ENCODE results near the gene SIGLECL1. TPM values are rescaled to one million over a fixed set of nuclear protein-coding genes. Genes with fewer than 3 reads are reported as not detected.

The SIGLECL1 gene
- total RNA-seq, 2 donors from 2014 or later = not detected

- TF ChIP-seq POLR2A (IDR thresholded peaks at IDR 0.05) (no peak), CTCF (IDR thresholded peaks at IDR 0.05) (no peak)
- 50 to 67% methylated on average over 2 to 3 of the region's 3 CpGs for WGBS, 2 donors
- DNase-seq (no peak), ATAC-seq (no peak)
- Histone ChIP-seq H3K27ac (no peak overlapping the region), H3K36me3 (replicated peaks in 1 of 2; ENCODE audit: insufficient read depth in 1 of 2, low read depth in 2 of 2) (no peaks in the 10 kb centered on the region), H3K9me3 (no peaks in the 10 kb centered on the region), H3K4me3 (no peak overlapping the region), H3K27me3 (peaks cover 0 to 3% of the 10 kb centered on the region in 2 donors), H3K4me1 (no peaks in the 10 kb centered on the region)
- intact Hi-C loops (cut with DNase I) = no loop called here
These were observed 66.5 kb downstream of the SIGLECL1 start for GRCh38 chr19:51317376-51317775.

GRCh38 chr19:51317968-51318367 is 67.1 kb downstream of the SIGLECL1 start:
- no peak for TF ChIP-seq CTCF (IDR thresholded peaks at IDR 0.05)
- 33 to 40% methylated on average over 1 of the region's 1 CpG for WGBS, 2 donors
- H3K4me3 ChIP-seq = no peak overlapping the region
- ATAC-seq = no peak
- no peak for DNase-seq
- H3K36me3 ChIP-seq (replicated peaks in 1 of 2; ENCODE audit: insufficient read depth in 1 of 2, low read depth in 2 of 2) = no peaks in the 10 kb centered on the region
- H3K9me3 ChIP-seq = no peaks in the 10 kb centered on the region
- no peaks in the 10 kb centered on the region for H3K27me3 ChIP-seq
- intact Hi-C loops (cut with DNase I) = no loop called here
- no peak overlapping the region for H3K27ac ChIP-seq
- no peaks in the 10 kb centered on the region for H3K4me1 ChIP-seq

Small RNAs within 50 kb of the gene (microRNA-seq; reads per million reads assigned to microRNA genes)
- 0 reads per million in 2 donors for gene MIR8074 (ENCODE audit: borderline number of aligned reads in 2 of 2, borderline replicate concordance in 2 of 2)

Small RNAs within 50 kb of the gene (small RNA-seq; reads per million reads assigned to genes)
- gene MIR8074 = not detected

Other genes starting within 250 kb of the SIGLECL1 start
- not detected for gene KLK8, start 249.5 kb upstream of the SIGLECL1 start, total RNA-seq
- not detected for gene KLK10, start 231.4 kb upstream of the SIGLECL1 start, total RNA-seq
- 10 to 100 TPM; 18.4 to 44.8 TPM for gene KLK11, start 224.5 kb upstream of the SIGLECL1 start, total RNA-seq
- not detected for gene KLK12, start 216.1 kb upstream of the SIGLECL1 start, total RNA-seq
- gene KLK13, start 186.0 kb upstream of the SIGLECL1 start, total RNA-seq = 10 to 100 TPM in 1 of 2 donors, under 1 TPM in 1; 0.52 to 31.6 TPM
- gene KLK14, start 168.2 kb upstream of the SIGLECL1 start, total RNA-seq = not detected
- gene CTU1, start 142.7 kb upstream of the SIGLECL1 start, total RNA-seq = 10 to 100 TPM in 1 of 2 donors, 1 to 10 TPM in 1; 6.0 to 32.3 TPM
- 1 to 10 TPM in 1 of 2 donors, under 1 TPM in 1; 0.33 to 1.3 TPM for gene SIGLEC9, start 126.2 kb upstream of the SIGLECL1 start, total RNA-seq
- gene SIGLEC7, start 108.8 kb upstream of the SIGLECL1 start, total RNA-seq = not detected
- 1 to 10 TPM; 1.3 TPM for gene CD33, start 26.0 kb upstream of the SIGLECL1 start, total RNA-seq
- gene IGLON5, start 60.6 kb downstream of the SIGLECL1 start, total RNA-seq = not detected
- 1 to 10 TPM in 1 of 2 donors, under 1 TPM in 1; 0.78 to 1.3 TPM for gene VSIG10L, start 91.1 kb downstream of the SIGLECL1 start, total RNA-seq
- 10 to 100 TPM; 58.7 to 61.5 TPM for gene ETFB, start 115.3 kb downstream of the SIGLECL1 start, total RNA-seq
- not detected for gene CLDND2, start 117.9 kb downstream of the SIGLECL1 start, total RNA-seq
- not detected for gene NKG7, start 121.6 kb downstream of the SIGLECL1 start, total RNA-seq
- gene LIM2, start 136.9 kb downstream of the SIGLECL1 start, total RNA-seq = not detected
- not detected for gene C19orf84, start 139.5 kb downstream of the SIGLECL1 start, total RNA-seq
- gene SIGLEC10, start 166.6 kb downstream of the SIGLECL1 start, total RNA-seq = 1 to 10 TPM; 2.0 to 3.9 TPM
- gene SIGLEC8, start 207.4 kb downstream of the SIGLECL1 start, total RNA-seq = under 1 TPM in 1 of 2 donors, not detected in 1; 0.52 TPM
- gene CEACAM18, start 227.5 kb downstream of the SIGLECL1 start, total RNA-seq = not detected

Measured in body of pancreas (tissue), 4 donors.